Measurements from ENCODE around the gene CACNA1H.

Gene CACNA1H

DNA sequence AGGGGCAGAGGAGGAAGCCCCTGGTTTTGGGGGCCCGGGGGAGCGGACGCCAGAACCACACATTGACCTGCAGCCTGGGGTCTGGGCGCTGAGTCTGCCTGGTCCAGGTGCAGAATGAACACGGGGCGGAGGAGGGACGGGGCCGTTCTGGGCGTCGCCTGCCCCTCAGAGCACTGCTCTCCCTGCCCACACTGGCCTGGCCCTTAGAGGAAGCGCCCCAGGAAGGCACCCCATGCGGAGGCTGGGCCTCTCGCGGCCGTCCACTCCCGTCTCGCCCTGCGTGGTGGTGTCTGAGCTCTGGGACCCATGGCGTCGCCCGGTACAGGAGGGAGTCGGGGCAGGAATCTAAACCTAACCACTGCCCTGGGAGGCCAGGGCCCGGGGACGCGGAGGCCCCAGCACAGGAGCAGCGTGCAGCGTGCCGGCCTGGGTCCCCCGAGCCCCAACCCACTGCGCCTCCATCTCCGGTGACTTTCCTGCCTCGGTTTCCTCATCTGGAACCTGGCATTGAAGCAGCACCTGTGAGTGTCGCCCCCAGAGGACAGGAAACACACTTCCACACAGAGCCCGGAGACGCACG is 107.3 kb downstream of the CACNA1H start:
- Histone ChIP-seq H3K36me3 (no peaks in the 10 kb centered on the region), H3K4me1 (peaks cover 0 to 26% (median 18%) of the 10 kb centered on the region in 10 experiments; a peak in 13 of 20 replicates), H3K27ac (no peak overlapping the region), H3K27me3 (peaks cover 64 to 79% (median 72%) of the 10 kb centered on the region in 11 experiments), H3K9ac (no peak overlapping the region), H3K4me3 (no peak overlapping the region), H4K20me1 (peaks cover 0 to 66% (median 24%) of the 10 kb centered on the region in 11 experiments; a peak in 15 of 22 replicates), H3K4me2 (no peak overlapping the region), H3K9me3 (replicated peaks in 1 of 11) (peaks cover 0 to 7% (median 0%) of the 10 kb centered on the region in 11 experiments; a peak in 2 of 22 replicates)
- no peak for TF ChIP-seq Cebpa-rat (IDR thresholded peaks at IDR 0.05)

DNA sequence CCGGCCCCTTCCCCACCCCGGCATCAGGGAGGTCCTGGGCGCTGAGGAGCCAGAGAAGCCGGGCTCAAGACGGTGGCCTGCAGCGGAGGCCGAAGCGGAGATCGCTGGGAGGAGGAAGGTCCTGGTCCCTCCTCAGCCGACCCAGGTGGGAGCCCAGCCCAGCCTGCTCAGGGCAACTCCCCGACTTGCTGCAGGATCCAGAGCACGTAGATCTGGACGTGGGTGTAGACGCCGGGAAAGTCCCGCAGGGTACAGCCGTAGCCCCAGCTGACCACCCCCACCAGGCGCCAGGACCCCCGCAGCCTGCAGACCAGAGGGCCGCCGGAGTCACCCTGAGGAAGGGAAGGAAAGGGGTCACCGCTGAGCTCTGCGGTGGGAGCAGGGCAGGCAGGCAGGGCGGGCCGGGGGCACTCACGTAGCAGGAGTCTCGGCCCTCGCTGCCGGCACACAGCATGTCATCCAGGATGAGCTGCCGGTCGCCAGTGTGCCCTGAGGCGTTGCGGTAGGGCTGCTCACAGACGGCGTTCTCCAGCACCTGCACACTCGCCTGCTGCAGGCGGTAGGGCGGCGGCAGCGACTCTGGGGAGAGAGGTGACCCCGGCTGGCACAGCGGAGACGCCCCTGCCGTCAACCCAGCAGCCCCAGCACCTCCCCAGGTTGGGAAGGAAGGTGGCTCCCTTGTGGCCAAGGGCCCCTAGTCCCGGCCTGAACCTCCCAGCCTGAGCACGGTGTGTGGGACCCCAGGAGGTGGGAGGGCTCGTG is 108.4 kb downstream of the CACNA1H start:
- no peak for TF ChIP-seq Cebpa-rat (IDR thresholded peaks at IDR 0.05)
- H3K4me1 ChIP-seq = peaks cover 0 to 15% (median 12%) of the 10 kb centered on the region in 10 experiments; a peak in 10 of 20 replicates
- peaks cover 64 to 84% (median 72%) of the 10 kb centered on the region in 11 experiments for H3K27me3 ChIP-seq

DNA sequence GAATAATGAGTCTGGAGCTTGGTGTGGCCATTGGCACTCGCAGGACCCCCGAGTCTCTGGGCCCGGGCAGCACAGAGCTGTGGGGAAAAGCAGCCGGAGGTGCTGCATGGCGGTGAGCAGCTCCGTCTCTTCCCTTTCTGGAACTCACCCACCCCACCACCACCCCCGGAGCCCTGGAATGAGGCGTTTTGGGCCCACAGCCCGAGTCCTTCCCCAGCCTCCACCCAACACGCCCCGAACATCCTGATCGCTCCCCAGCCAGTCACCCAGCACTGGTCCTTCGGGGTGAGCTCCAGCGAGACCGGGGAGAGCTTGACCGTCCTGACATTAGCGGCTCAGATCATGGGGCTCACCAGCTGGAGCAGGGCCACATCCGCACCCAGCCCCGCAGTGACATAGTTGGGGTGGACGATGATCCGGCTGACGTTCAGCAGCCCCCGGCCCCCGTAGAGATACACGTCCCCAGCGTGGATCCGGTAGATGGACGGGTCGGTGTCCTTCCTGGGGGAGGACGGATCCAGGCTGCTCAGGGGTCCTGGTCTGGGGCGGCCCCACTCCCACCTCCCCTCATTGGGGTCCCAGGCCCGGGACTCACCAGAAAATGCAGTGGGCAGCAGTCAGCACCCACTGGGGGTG is 109.4 kb downstream of the CACNA1H start:
- Histone ChIP-seq H3K4me1 (peaks cover 0 to 14% (median 11%) of the 10 kb centered on the region in 10 experiments; a peak in 9 of 20 replicates), H4K20me1 (peaks cover 0 to 65% (median 24%) of the 10 kb centered on the region in 11 experiments; a peak in 15 of 22 replicates), H3K27ac (no peak overlapping the region), H3K27me3 (peaks cover 58 to 74% (median 64%) of the 10 kb centered on the region in 11 experiments), H3K4me3 (no peak overlapping the region), H3K9me3 (replicated peaks in 1 of 11) (peaks cover 0 to 7% (median 0%) of the 10 kb centered on the region in 11 experiments; a peak in 2 of 22 replicates), H3K9ac (no peak overlapping the region), H3K4me2 (no peak overlapping the region), H3K36me3 (no peaks in the 10 kb centered on the region)
- TF ChIP-seq Cebpa-rat (IDR thresholded peaks at IDR 0.05) = no peak

More for the DNA sequence above, 108.4 kb downstream of the CACNA1H start:
- Histone ChIP-seq H3K9ac (no peak overlapping the region; a peak in 1 of 22 replicates), H3K36me3 (no peaks in the 10 kb centered on the region), H3K4me3 (no peak overlapping the region), H3K4me2 (0 out of 22 replicates have a peak overlapping the region, but pooled peaks of 1 of the 11 experiments have one; percentile 18), H4K20me1 (peaks cover 0 to 69% (median 24%) of the 10 kb centered on the region in 11 experiments; a peak in 15 of 22 replicates), H3K9me3 (replicated peaks in 1 of 11) (peaks cover 0 to 7% (median 0%) of the 10 kb centered on the region in 11 experiments; a peak in 2 of 22 replicates), H3K27ac (no peak overlapping the region)

DNA sequence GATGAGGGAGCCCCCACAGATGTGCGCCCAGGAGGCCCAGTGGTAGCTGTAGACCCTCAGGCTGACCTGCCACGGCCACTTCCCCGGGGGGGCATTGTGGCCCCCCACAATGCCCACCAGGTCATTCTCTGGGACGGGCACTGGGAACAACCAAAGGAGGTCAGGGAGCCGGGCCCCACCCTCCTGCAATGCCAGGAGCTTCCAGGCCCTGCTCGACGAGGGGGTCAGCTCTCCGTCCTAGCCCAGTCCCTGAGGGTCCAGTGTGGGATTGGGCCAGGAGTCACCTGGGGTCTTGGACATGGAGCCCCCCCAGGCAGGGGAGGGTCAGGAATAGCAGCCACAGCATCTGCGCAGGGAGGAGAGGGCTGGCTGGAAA is 109.9 kb downstream of the CACNA1H start:
- Histone ChIP-seq H4K20me1 (peaks cover 0 to 60% (median 24%) of the 10 kb centered on the region in 11 experiments; a peak in 15 of 22 replicates), H3K4me2 (no peak overlapping the region), H3K27me3 (peaks cover 53 to 69% (median 59%) of the 10 kb centered on the region in 11 experiments), H3K4me3 (no peak overlapping the region), H3K9me3 (replicated peaks in 1 of 11) (peaks cover 0 to 7% (median 0%) of the 10 kb centered on the region in 11 experiments; a peak in 2 of 22 replicates), H3K36me3 (no peaks in the 10 kb centered on the region), H3K27ac (no peak overlapping the region), H3K9ac (no peak overlapping the region), H3K4me1 (peaks cover 0 to 14% (median 11%) of the 10 kb centered on the region in 10 experiments; a peak in 9 of 20 replicates)
- TF ChIP-seq Cebpa-rat (IDR thresholded peaks at IDR 0.05) = no peak

DNA sequence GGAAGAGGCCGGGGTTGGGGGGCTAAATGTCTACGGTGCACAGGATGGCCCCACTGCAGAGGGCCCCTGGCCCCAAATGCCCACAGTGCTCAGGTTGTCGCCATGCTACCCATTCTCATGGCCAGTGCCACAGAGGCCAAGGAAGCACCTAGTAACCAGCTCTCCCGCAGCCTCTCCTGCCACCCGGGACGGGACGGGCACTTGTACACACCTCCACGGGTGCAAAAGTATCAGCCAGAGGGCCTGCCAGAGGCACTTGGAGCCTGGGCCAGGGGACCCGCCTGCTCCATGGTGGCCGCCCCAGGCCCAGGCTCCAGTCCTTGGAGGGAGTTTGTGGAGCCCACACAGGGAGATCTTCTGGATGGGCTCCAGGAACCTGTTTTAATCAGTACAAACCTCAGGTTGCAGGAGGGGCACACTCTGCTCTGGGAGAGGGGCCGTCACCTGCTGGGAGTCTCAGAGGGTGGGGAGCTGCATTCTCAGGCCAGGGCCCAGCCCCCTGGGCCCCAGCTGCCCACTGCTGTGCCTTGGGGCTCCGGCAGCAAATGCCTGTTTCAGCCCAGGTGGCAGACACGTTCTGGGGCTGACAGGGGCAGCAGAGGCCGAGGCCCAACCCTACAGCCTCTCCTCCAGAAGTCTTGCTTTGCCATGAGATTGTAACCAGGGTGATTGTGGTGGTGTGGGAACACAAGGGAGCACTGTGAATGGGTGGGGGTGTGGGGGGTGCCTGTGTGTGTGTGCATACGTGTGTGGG is 110.9 kb downstream of the CACNA1H start:
- H3K27ac ChIP-seq = no peak overlapping the region
- no peak overlapping the region for H3K4me2 ChIP-seq
- no peak overlapping the region for H3K9ac ChIP-seq
- H3K36me3 ChIP-seq = no peaks in the 10 kb centered on the region
- H3K4me1 ChIP-seq = peaks cover 0 to 14% (median 11%) of the 10 kb centered on the region in 10 experiments; a peak in 9 of 20 replicates
- H4K20me1 ChIP-seq = peaks cover 0 to 56% (median 22%) of the 10 kb centered on the region in 11 experiments; a peak in 15 of 22 replicates
- peaks cover 47 to 61% (median 52%) of the 10 kb centered on the region in 11 experiments for H3K27me3 ChIP-seq
- H3K4me3 ChIP-seq = no peak overlapping the region
- H3K9me3 ChIP-seq (replicated peaks in 1 of 11) = peaks cover 0 to 7% (median 0%) of the 10 kb centered on the region in 11 experiments; a peak in 2 of 22 replicates
- TF ChIP-seq Cebpa-rat (IDR thresholded peaks at IDR 0.05) = no peak

DNA sequence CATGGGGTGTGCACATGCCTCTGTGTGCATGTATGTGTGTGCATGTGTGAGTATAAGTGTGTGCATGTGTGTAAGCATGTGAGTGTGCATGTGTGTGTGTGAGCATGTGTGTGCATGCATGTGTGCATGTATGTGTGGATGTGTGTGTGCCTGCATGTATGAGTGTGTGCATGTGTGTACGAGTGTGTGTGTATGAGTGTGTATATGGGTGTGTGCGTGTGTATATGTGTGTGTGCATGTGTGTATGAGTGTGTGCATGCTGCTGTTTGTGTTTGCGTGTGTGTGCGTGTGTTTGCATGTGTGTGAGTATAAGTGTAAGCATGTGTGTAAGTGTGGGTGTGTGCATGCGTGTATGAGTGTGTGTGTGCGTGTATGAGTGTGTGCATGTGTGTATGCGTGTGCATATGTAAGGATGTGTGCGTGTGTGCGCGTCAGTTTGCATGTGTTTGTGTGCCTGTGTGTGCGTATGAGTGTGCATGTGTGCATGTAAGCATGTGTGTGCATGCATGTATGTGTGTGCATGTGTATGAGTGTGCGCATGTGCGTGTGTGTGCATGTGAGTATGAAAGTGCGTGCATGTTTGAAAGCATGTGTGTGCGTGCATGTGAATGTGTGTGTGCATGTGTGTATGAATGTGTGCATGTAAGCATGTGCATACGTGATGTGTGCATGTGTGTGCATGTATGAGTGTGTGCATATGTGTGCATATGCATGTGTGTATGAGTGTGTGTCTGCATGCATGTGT is 111.6 kb downstream of the CACNA1H start:
- peaks cover 0 to 7% (median 4%) of the 10 kb centered on the region in 10 experiments; a peak in 9 of 20 replicates for H3K4me1 ChIP-seq
- no peak overlapping the region for H3K9ac ChIP-seq
- H3K4me2 ChIP-seq = no peak overlapping the region
- TF ChIP-seq Cebpa-rat (IDR thresholded peaks at IDR 0.05) = no peak
- peaks cover 0 to 7% (median 0%) of the 10 kb centered on the region in 11 experiments; a peak in 2 of 22 replicates for H3K9me3 ChIP-seq (replicated peaks in 1 of 11)
- peaks cover 0 to 51% (median 17%) of the 10 kb centered on the region in 11 experiments; a peak in 15 of 22 replicates for H4K20me1 ChIP-seq
- H3K36me3 ChIP-seq = no peaks in the 10 kb centered on the region
- H3K27ac ChIP-seq = no peak overlapping the region
- H3K4me3 ChIP-seq = no peak overlapping the region
- peaks cover 39 to 54% (median 45%) of the 10 kb centered on the region in 11 experiments for H3K27me3 ChIP-seq

DNA sequence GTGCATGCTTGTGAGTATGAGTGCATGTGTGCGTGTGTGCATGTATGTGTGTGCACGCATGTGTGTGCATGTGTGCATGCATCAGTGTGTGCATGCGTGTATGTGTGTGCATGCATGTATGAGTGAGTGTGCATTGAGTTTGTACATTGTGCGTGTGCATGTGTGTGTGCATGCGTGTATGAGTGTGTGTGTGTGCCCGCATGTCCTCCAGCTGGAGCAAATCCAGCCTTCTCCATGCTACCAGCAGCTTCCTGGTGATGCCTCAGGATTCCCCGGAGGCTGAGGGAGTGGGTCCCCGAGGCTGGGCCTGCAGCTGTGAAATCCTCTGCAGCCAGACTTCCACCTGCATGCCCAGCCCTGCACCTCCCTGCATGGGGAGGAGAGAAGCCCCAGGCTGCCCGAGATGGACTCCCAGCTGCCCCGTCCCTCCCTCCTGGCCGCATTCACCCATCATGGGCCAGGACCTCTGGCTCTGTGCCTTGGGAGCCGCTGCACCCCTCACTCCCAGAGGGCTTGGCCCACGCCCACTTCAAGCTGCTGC is 112.3 kb downstream of the CACNA1H start:
- H3K9me3 ChIP-seq (replicated peaks in 1 of 11) = peaks cover 0 to 7% (median 0%) of the 10 kb centered on the region in 11 experiments; a peak in 2 of 22 replicates
- no peak for TF ChIP-seq Cebpa-rat (IDR thresholded peaks at IDR 0.05)
- peaks cover 33 to 47% (median 38%) of the 10 kb centered on the region in 11 experiments for H3K27me3 ChIP-seq
- H3K27ac ChIP-seq = no peak overlapping the region
- H3K9ac ChIP-seq = no peak overlapping the region
- H4K20me1 ChIP-seq = peaks cover 0 to 44% (median 12%) of the 10 kb centered on the region in 11 experiments; a peak in 13 of 22 replicates
- no peak overlapping the region for H3K4me2 ChIP-seq
- no peak overlapping the region for H3K4me3 ChIP-seq
- H3K36me3 ChIP-seq = no peaks in the 10 kb centered on the region
- peaks cover 0 to 7% (median 2%) of the 10 kb centered on the region in 10 experiments; a peak in 4 of 20 replicates for H3K4me1 ChIP-seq

All from BLaER1 treated with 17β-estradiol and CSF1 and Interleukin-3, amounts not matched to agents 10 nM and 100 nM (cell line).